Activated T-cell treated with anti-CD3 and anti-CD28 coated beads, Interleukin-2, amount 50 U/mL, for 72 hours (primary cell): ENCODE measurements around the gene POLA1. TPM values are rescaled to one million over a fixed set of nuclear protein-coding genes. Genes with fewer than 3 reads are reported as not detected.

ENCODE experiments used
- ATAC-seq, 2 donors: fragments of 150-1000 bp; cut with Tn5 transposase; replicated peaks in 1 of 2; 2 replicates each; pipeline ENCODE4 v1.10.0; 2021; ENCODE audit warnings: moderate library complexity in 2 of 2, mild to moderate bottlenecking in 1 of 2
- DNase-seq, 2 donors: peaks; one replicate each; pipeline ENCODE4 v3.0.0; 2021 to 2022; ENCODE audit warnings: mixed read lengths in 1 of 2
- H3K27ac Mint-ChIP-seq: one replicate; pipeline ENCODE4 v1.8.0; 2022; ENCODE audit warnings: mild to moderate bottlenecking, moderate library complexity, mixed read lengths
- H3K27me3 Mint-ChIP-seq: one replicate; pipeline ENCODE4 v1.8.0; 2022; ENCODE audit warnings: low read depth, mixed read lengths
- H3K36me3 Mint-ChIP-seq, 2 donors: one replicate each; pipeline ENCODE4 v1.8.0; 2022; ENCODE audit warnings: mixed read lengths in 2 of 2, mild to moderate bottlenecking in 1 of 2; ENCODE audit not compliant: insufficient read depth in 2 of 2
- H3K4me1 Mint-ChIP-seq: one replicate; pipeline ENCODE4 v1.8.0; 2022; ENCODE audit warnings: low read depth, mixed read lengths
- H3K4me3 Mint-ChIP-seq, 2 donors: one replicate each; pipeline ENCODE4 v1.8.0; 2022; ENCODE audit warnings: mild to moderate bottlenecking in 2 of 2, mixed read lengths in 2 of 2, moderate library complexity in 2 of 2
- H3K9me3 Mint-ChIP-seq, 2 donors: one replicate each; pipeline ENCODE4 v1.8.0; 2022; ENCODE audit warnings: mixed read lengths in 2 of 2
- total RNA-seq, 2 donors: library from RNA; stranded (reverse); gene quantifications; one replicate each; pipeline ENCODE4 v1.2.3, GENCODE V29; 2022

POLA1 gene
- total RNA-seq, 2 donors from 2014 or later = 26.7 to 29.9 TPM

- peaks cover 12% of the 10 kb centered on the region for H3K4me1 Mint-ChIP-seq
- no peak overlapping the region for H3K27ac Mint-ChIP-seq
- H3K9me3 Mint-ChIP-seq = peaks cover 0 to 2% of the 10 kb centered on the region in 2 donors
- peaks cover 0 to 4% of the 10 kb centered on the region in 2 donors for H3K36me3 Mint-ChIP-seq
- no peak for DNase-seq
- ATAC-seq = no peak
- peak overlapping the region; percentile 66 to 79 for H3K4me3 Mint-ChIP-seq
- H3K27me3 Mint-ChIP-seq = peaks cover 77% of the 10 kb centered on the region
Observed at GRCh38 chrX:25014366-25014838, 320.7 kb downstream of the POLA1 start.

GRCh38 chrX:25015486-25016360, 322.0 kb downstream of the POLA1 start, which contains the start of gene ARX:
Gene ARX (minus strand): TSS chrX:25015965. CDS start chrX:25015737, 228 bp downstream.
- H3K27me3 Mint-ChIP-seq = peaks cover 72% of the 10 kb centered on the region
- peak; percentile 83 for ATAC-seq
- H3K9me3 Mint-ChIP-seq = peaks cover 0 to 2% of the 10 kb centered on the region in 2 donors
- peak within 1 kb of the TSS; percentile 40 for H3K27ac Mint-ChIP-seq
- peak within 1 kb of the TSS; percentile 32 to 66 for H3K4me3 Mint-ChIP-seq
- peak; percentile 54 to 66 for DNase-seq
- peaks cover 20% of the 10 kb centered on the region for H3K4me1 Mint-ChIP-seq
- H3K36me3 Mint-ChIP-seq = peaks cover 0 to 4% of the 10 kb centered on the region in 2 donors

GRCh38 chrX:25016361-25016671, 322.6 kb downstream of the POLA1 start:
- ATAC-seq = no peak
- peaks cover 70% of the 10 kb centered on the region for H3K27me3 Mint-ChIP-seq
- peak overlapping the region; percentile 40 for H3K27ac Mint-ChIP-seq
- peak overlapping the region; percentile 32 to 66 for H3K4me3 Mint-ChIP-seq
- H3K4me1 Mint-ChIP-seq = peaks cover 20% of the 10 kb centered on the region
- H3K9me3 Mint-ChIP-seq = peaks cover 0 to 2% of the 10 kb centered on the region in 2 donors
- DNase-seq = no peak
- H3K36me3 Mint-ChIP-seq = peaks cover 0 to 4% of the 10 kb centered on the region in 2 donors

GRCh38 chrX:25016938-25017598, 323.4 kb downstream of the POLA1 start:
- DNase-seq (no peak), ATAC-seq (no peak)
- Mint-ChIP-seq H3K27ac (no peak overlapping the region), H3K4me3 (peak overlapping the region in 1 of 2 donors; percentile 69), H3K27me3 (peaks cover 72% of the 10 kb centered on the region), H3K36me3 (peaks cover 0 to 4% of the 10 kb centered on the region in 2 donors), H3K4me1 (peaks cover 24% of the 10 kb centered on the region), H3K9me3 (peaks cover 0 to 2% of the 10 kb centered on the region in 2 donors)

GRCh38 chrX:25017667-25018247, 324.0 kb downstream of the POLA1 start:
- ATAC-seq = no peak
- Mint-ChIP-seq H3K9me3 (peaks cover 0 to 2% of the 10 kb centered on the region in 2 donors), H3K27me3 (peaks cover 77% of the 10 kb centered on the region), H3K36me3 (peaks cover 0 to 4% of the 10 kb centered on the region in 2 donors), H3K27ac (no peak overlapping the region), H3K4me1 (peaks cover 29% of the 10 kb centered on the region), H3K4me3 (peak overlapping the region; percentile 63 to 69)
- DNase-seq = no peak

GRCh38 chrX:25018682-25019081, 325.0 kb downstream of the POLA1 start:
- DNase-seq (no peak), ATAC-seq (no peak)
- H3K4me3 Mint-ChIP-seq = no peak overlapping the region
- peak overlapping the region; percentile 64 for H3K27ac Mint-ChIP-seq
- peaks cover 29% of the 10 kb centered on the region for H3K4me1 Mint-ChIP-seq
- H3K36me3 Mint-ChIP-seq = peaks cover 0 to 4% of the 10 kb centered on the region in 2 donors
- peaks cover 0 to 2% of the 10 kb centered on the region in 2 donors for H3K9me3 Mint-ChIP-seq
- H3K27me3 Mint-ChIP-seq = peaks cover 83% of the 10 kb centered on the region

GRCh38 chrX:25019707-25020390, 326.1 kb downstream of the POLA1 start:
- no peaks in the 10 kb centered on the region for H3K9me3 Mint-ChIP-seq
- DNase-seq (no peak), ATAC-seq (no peak)
- H3K36me3 Mint-ChIP-seq = no peaks in the 10 kb centered on the region
- H3K27ac Mint-ChIP-seq = no peak overlapping the region
- H3K4me3 Mint-ChIP-seq = peak overlapping the region in 1 of 2 donors; percentile 55
- H3K4me1 Mint-ChIP-seq = peaks cover 23% of the 10 kb centered on the region
- peaks cover 83% of the 10 kb centered on the region for H3K27me3 Mint-ChIP-seq

- ATAC-seq (peak in 1 of 2 donors; percentile 17), DNase-seq (no peak)
- H3K9me3 Mint-ChIP-seq = no peaks in the 10 kb centered on the region
Observed at GRCh38 chrX:25020391-25020904, 326.7 kb downstream of the POLA1 start.

GRCh38 chrX:25020905-25021449, 327.3 kb downstream of the POLA1 start:
- Mint-ChIP-seq H3K27ac (no peak overlapping the region), H3K4me1 (peaks cover 23% of the 10 kb centered on the region), H3K4me3 (peak overlapping the region; percentile 47), H3K36me3 (no peaks in the 10 kb centered on the region), H3K27me3 (peaks cover 79% of the 10 kb centered on the region), H3K9me3 (no peaks in the 10 kb centered on the region)
- DNase-seq (peak; percentile 50 to 61), ATAC-seq (peak; percentile 70 to 78)

More at GRCh38 chrX:25020391-25020904, 326.7 kb downstream of the POLA1 start:
- H3K27ac Mint-ChIP-seq = no peak overlapping the region
- no peaks in the 10 kb centered on the region for H3K36me3 Mint-ChIP-seq
- peak overlapping the region in 1 of 2 donors; percentile 55 for H3K4me3 Mint-ChIP-seq
- peaks cover 80% of the 10 kb centered on the region for H3K27me3 Mint-ChIP-seq
- peaks cover 23% of the 10 kb centered on the region for H3K4me1 Mint-ChIP-seq

GRCh38 chrX:25022499-25023325, 329.0 kb downstream of the POLA1 start:
- no peaks in the 10 kb centered on the region for H3K9me3 Mint-ChIP-seq
- H3K27me3 Mint-ChIP-seq = peaks cover 74% of the 10 kb centered on the region
- DNase-seq = no peak
- H3K4me1 Mint-ChIP-seq = peaks cover 18% of the 10 kb centered on the region
- H3K27ac Mint-ChIP-seq = no peak overlapping the region
- H3K4me3 Mint-ChIP-seq = peak overlapping the region; percentile 53 to 59
- peak; percentile 23 to 57 for ATAC-seq
- H3K36me3 Mint-ChIP-seq = no peaks in the 10 kb centered on the region

GRCh38 chrX:25023908-25024307, 330.2 kb downstream of the POLA1 start:
- Mint-ChIP-seq H3K4me3 (no peak overlapping the region), H3K27ac (no peak overlapping the region), H3K9me3 (no peaks in the 10 kb centered on the region), H3K4me1 (peaks cover 17% of the 10 kb centered on the region), H3K36me3 (no peaks in the 10 kb centered on the region), H3K27me3 (peaks cover 70% of the 10 kb centered on the region)
- DNase-seq = no peak
- ATAC-seq = no peak
